Lower leg skin (tissue), 3 donors: ENCODE measurements around the gene RNF13.

Experiments used
- CTCF ChIP-seq, 3 donors: fragments of 450-650 bp; IDR thresholded peaks; one replicate each; pipeline ENCODE4 v1.5.1; 2016; ENCODE audit warnings: antibody characterized with exemption in 3 of 3, mild to moderate bottlenecking in 3 of 3, moderate library complexity in 2 of 3
- POLR2A ChIP-seq, 2 donors: fragments of 450-650 bp; IDR thresholded peaks; one replicate each; pipeline ENCODE4 v1.6.1; 2016 to 2017; ENCODE audit warnings: antibody characterized with exemption in 2 of 2, mild to moderate bottlenecking in 1 of 2, moderate library complexity in 1 of 2

GRCh38 chr3:149871855-149872254, 58.8 kb downstream of the RNF13 start:
- TF ChIP-seq POLR2A (IDR thresholded peaks at IDR 0.05) (no peak), CTCF (IDR thresholded peaks at IDR 0.05) (no peak)
